H4 (cell line): ENCODE measurements around the gene HOXD4. TPM values are rescaled to one million over a fixed set of nuclear protein-coding genes. Genes with fewer than 3 reads are reported as not detected.

Experiments used
- DNase-seq: peaks from one replicate; pipeline ENCODE4 v3.0.0-alpha.2; 2015; ENCODE audit warnings: low spot score
- total RNA-seq: library from RNA; depleted of rRNA; stranded (reverse); fragments of >200 nt; shearing (Covaris generic); gene quantifications from 2 replicates; pipeline ENCODE4 v1.2.3, GENCODE V29; 2014

The HOXD4 gene
- total RNA-seq, 1 experiment from 2014 or later, result not detected

DNA sequence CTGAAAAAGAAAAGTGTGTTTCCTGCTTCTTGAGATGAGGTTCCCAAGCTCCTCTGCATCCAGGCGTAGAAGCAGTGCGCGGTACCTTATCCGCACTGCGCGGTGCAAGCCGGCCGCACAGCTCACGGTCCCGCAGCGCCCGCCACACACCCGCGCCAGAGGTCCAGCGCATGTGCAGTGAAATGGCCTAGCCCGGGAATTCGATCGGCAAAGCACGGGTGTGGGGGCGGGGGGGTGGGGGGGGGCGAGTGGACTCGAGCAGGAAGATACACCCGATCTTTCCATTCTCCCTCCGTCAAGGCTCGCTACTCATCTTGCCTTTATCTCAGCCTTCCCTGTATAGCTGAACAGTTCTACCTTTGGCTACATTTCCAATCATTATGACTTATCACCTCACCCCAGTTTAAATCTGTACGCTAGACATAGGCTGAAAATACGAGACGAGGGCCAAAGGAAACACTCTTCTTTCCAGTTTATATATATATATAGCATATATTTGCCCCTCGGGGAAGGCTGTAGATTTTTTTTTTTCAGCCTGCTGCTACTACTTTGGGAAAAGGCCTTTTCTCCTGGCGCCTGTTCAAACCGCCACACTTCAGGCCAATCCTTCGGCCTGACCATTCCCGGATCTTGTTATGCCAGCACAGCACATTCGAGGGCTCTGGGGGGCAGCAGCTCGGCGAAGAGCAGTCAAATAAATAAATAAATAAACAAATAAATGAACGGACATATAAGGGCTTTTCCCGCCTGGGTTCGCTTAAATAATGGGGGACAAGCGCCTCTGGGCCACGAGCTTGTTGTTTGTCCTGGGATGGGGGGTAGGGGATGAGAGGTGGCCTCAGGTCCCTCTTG, 11.5 kb upstream of the HOXD4 start:
- DNase-seq, result no peak

DNA sequence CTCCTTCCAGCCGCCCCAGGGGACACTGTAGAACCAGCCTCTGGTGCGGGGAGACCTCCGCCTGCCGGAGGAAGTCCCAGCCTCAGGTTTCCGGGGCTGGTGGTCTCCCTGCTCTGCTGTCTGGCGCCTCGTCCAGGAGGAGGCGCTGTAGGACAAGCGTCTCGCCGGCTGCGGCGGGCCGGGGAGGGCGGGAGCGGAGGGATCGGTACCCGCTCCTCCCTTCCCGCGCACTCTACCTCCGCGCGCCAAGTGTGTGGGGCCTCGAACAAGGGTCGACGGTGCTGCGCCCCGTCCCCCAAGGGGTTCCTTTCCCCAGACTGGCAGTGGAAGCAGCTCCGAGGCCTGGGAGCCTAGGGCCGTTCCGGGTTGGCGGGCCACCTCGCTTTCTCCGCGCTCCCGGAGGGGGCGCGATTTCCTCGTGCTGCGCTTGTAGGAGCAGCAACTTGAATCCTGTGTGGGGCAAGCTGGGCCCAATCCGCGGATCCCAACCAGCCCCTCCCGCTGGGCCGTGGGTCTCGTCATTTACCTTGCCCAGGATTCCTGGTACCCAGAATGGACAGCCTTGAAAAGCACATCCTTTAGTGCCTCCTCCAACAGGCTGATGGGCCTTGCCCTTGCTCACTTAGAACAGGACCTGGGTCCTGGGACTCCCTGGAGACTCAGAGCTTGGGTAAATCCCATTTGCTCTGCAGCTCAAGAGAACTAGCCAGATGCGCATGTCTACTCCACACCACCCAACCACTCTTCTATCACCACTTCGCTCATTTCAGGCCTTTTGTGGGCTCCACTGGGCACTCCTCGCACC, 10.6 kb upstream of the HOXD4 start:
- DNase-seq, result peak; percentile 67

DNA sequence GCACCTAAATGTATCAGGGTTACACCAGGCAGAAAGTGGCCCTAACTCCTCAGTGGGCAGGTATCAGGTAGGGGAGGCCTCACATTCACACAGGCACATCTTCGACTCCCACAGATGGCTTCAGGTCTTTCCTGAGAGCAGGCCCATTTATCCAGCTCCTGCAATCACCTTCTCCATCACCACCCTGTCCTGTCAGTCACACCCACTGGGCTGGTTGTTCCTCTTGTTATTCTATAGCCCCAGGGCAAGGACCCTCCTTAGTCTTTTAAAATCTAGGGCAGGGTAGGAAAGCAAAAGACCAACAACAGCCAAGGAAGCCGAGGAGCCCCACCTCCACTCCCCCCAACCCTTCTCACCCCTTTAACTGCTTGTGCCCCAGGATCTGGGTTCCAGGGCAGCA, 9.1 kb upstream of the HOXD4 start:
- no peak for DNase-seq

DNA sequence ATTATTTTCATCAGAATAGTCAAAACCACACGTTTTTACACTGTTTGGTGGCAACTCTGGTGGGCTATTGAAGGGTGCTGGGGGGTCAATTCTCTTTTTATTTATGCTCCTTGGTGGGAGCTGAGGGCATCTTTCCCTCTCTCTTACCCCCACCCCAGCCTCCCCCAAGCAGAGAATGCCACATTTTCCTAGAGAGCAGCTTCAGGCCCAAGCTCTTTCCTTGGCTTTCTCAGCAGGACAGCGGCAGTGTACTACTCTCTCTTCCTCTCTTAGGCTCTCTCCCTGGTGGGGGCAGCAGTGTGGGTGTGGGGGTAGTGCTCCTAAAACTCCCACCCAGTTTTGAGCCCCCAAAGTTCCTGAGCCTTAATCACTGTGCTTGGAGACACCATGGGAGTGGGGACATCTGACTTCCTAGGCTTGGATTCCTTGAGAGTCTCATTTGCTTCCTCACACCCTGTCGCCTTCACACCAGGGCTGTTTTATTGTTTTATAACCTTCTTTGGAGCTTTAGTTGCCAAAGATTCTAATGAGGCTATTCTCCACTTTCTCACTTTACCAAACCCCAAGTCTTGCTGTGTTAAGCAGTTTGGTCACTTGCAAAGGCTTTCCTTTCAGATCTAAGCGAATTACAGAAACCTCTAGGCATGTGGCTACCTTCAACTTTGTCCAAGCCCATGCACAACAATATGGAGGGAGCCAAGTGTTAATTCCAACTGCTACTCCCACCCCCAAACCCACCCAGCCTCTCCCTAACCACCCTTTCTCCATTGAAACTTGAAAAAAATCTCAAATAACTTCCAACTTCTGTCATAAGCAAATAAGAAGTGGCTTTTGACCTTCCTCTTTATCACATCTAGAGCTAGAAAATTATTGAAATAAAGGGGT, 6.0 kb upstream of the HOXD4 start:
- no peak for DNase-seq

DNA sequence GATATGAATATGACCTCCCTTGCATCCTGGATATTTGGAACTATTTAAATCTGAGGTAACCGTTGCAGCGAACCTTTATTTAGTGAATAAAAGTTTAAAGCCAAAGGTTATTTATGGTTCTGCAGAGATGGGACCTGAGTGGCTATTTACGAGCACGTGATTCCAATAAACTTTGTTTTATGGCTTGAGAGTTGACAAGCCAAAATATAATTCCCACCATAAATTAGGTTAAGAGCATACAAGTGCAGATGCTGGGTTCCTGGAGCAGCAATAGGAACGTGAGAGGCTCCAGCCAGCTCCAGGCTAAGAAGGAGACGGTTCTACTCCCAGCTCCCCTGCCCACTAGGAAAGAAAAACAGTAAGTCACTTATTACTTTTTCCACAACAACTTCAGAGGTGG, 5.2 kb upstream of the HOXD4 start:
- DNase-seq, result no peak

DNA sequence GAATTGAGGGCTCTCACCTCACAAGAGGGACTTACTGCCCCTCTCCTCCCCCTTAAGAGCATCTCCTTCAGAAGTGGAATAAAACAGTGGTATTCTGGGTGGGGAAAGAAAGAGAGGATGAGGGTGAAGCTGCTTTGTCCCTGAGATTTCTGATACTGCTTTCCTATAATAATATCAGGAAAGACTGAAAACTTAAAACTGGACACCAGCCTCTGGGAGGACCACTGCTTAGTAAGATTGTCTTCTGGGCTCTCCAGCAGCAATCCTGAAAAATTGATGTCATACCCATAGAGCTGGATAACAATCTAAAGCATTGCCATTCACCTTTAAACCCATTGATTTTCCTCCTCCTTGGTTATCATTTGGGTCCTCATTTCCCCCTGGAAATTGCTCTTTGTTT, 4.7 kb upstream of the HOXD4 start:
- DNase-seq, result no peak

DNA sequence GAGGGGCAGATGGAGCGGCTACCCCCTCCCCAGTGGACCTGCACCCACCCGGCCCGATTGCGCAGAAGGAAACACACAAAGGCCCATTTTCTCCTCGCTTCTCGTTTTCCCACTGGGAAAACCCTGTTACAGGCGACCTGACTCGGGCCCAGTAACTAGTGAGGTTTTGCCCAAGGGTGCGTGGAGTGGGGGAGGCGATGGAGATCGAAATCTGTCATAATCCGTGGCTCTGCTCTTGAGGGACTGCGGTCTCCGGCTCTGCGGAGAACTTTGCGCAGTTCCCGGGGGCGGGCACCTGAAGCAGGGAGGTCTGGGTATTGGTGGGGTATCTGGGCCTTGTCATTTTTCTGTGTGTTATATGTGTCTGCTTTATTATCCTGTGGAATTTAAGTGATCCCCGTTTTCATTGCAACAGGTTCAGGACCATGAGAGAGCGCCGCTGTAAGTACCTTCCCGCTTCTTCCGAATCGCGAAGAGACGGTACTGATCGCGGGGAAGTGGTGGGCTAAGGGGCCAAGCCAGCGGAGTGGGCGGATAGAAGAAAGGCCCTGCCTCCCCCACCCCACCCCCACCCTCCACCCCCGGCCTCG, 4.0 kb upstream of the HOXD4 start:
- DNase-seq, result no peak

DNA sequence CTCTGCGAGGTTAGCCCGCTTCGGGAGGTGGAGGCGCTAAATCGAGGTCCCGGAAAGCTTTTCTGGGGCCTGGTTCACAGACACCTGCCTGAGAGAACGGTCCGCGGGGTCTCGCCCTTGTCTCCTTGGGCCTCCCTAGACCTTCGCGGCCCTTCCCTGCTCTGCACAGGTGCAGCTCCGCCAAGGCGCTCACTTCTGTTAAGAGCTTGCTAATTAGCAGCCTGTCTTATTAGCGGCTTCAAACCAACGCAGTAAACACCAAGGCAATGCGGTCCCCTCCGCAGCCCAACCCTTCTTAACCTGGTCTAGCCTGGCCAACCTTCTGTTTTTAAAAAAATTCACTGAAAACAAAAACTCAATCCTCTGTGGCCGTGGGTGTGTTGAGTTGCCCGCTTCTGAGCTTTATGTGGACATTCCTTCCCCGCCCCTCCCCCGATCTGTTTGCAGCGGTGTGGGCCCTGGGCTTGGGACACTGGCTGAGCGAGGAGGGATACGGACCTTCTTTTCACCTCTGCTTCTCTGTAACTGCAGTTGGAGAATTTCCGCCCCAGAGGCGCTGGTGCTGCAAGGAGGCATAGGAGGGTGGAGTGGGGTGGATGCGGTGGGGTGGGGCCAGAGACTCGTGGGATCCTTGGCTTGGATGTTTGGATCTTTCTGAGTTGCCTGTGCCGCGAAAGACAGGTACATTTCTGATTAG, 3.4 kb upstream of the HOXD4 start:
- no peak for DNase-seq

DNA sequence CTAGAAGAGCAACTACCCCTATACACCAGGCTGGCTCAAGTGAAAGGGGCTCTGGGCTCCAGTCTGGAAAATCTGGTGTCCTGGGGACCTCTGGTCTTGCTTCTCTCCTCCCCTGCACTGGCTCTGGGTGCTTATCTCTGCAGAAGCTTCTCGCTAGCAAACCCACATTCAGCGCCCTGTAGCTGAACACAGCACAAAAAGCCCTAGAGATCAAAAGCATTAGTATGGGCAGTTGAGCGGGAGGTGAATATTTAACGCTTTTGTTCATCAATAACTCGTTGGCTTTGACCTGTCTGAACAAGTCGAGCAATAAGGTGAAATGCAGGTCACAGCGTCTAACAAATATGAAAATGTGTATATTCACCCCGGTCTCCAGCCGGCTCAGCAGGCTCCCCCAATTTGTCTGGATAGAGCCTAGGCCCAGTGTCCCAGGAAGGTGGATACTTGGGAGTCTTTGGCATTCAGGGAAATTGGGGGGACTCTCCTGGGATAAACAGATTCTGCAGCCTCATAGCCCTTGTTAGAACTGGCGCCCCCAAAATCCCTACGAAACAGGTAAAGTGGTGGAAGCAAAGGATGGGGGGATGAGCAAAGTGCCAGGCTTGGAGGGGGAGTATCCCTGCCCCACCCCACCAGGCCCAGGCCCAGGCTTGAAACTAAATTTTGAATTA, 2.5 kb upstream of the HOXD4 start:
- no peak for DNase-seq

DNA sequence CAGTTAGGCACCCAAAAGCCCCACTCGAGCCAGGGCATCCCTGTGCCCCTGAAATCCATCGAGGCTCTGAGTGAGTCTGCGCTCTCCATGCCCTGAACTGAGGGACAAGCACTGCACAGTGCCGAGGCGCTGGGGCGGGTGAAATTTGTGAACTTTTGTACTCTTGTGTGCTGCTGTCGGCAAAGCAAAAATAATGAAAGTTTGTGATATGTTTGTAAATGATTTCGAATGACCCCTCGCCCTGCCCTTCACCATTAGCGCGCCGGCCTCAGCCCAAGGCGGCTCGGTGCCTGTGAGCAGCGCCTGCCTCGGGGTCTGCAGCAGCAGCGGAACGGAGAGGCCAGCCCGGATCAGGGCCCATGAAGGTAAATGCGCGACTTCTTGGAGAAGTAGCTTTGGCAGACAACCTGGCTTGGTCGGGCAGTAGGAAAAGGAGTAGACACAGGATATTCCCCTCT, 1.8 kb upstream of the HOXD4 start:
- DNase-seq, result no peak

DNA sequence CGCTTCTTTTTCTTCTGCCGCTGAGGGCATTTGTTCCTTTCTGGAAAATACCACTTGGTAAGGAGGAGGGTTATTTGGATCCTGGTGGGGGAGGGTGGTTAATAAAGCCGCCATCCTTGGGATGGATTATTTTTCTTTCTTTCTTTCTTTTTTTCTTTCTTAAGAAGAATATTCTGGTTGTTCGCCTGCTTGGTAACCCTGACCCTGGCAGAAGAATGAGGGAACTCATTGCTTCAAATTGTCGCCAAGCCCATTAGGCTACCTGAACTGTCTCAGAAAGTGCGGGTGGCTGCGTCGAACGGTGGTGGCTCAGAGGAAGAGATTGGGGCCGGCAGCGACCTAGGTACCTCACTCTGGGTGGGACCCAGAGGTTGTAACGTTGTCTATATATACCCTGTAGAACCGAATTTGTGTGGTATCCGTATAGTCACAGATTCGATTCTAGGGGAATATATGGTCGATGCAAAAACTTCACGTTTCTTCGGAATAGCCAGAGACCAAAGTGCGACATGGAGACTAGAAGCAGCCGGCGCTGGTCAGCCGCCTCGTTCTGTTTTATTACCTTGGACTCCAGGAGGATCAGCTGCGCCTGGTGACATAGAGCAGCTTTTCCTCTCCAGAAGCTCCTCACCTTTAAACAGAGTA, 1.3 kb upstream of the HOXD4 start:
- no peak for DNase-seq

DNA sequence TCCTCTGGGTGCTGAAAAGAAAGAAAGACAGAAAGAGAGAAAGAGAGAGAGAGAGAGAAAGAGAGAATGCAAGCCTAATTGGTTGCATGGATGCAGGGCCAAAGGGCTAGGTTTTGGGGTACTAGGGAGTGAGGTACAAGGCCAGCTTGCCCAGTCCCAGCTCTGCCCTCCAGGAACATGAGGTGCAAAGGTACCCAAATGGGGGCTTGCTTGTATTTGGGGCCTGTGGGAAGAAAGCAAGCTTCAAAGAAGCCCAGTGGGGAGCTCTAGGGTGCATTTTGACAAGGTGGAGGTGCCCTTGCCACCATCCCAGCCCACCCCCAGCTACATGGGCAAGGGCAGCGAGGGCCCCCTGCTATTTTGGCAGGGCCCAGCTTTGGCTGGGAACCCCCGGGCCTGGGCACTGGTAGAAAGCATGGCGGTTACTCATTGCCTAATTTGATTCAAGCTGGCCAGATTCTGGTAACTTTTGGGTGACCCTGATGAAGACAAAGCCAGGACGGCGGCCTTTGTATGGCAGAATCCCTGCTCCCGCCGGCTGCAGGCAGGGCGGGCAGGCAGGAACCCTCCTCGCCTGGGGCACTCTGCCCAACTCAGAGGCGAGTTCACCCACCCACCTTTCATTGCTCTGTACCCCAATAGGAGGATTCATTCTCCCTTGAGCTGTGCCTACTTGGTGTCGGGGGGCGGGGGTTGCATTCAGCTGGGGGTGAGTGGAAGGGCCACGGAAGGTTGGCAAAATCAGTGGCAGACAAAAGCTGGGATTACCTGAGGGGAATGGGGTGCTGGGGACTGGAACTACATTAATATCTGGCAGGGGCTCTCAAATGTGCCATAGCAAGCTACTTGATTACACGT, 537 bp upstream of the HOXD4 start:
- no peak for DNase-seq

DNA sequence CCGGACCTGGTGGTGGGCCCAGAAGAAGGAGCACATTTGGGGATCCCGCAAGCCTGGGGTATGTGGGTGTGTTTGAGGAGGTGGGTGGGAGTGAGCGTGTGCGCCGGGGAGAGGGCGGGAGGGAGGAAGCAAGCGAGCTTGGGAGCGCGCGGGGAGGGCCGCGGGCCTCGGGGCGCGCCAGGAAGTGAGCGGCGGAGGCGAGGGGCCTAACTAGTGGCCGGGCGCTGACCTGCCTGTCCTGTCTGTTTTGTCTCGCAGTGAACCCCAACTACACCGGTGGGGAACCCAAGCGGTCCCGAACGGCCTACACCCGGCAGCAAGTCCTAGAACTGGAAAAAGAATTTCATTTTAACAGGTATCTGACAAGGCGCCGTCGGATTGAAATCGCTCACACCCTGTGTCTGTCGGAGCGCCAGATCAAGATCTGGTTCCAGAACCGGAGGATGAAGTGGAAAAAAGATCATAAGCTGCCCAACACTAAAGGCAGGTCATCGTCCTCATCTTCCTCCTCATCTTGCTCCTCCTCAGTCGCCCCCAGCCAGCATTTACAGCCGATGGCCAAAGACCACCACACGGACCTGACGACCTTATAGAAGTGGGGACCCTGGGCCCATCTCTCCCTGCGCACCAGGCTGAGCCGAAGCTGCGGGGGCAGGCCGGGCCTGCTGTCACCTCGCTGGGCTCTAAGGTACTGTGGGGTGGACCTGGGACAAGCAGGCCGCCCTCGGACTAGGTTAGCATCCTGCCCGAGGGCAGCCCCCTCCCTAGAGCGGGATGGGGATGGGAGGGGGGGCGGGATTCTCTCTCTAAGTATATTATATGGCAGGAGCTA, 1.2 kb downstream of the HOXD4 start:
- no peak for DNase-seq

DNA sequence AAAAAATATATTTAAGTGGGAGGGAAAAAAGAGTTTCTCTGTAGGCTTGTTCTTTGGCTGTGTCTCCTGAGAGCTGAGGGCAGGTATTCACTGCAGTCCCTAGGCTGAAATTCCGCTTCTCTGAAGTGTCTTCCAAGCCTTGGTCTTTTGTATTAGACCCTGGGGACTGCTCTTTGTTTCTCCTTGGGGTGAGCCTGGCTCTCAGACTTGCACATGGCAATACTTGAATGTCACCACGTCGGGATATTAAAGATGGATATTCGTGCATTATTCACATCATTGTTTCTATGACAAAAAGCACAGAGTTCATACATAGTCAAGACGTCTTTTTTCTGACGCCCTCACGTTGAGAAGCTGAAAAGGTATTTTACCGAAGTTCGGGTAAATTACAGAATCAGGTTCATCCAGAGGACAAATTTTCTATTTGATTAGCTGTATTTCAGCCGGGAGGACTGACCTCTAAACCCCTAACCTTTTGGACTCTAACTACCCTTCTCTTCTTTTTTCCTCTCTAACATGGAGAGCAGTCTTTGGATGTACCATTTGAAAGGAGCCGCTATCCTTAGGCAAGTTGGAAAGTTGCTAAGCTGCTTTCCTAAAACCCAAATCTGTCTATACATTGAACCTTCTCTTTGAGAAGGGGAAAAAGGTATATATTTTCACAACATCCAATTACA, 3.4 kb downstream of the HOXD4 start:
- DNase-seq, result no peak

DNA sequence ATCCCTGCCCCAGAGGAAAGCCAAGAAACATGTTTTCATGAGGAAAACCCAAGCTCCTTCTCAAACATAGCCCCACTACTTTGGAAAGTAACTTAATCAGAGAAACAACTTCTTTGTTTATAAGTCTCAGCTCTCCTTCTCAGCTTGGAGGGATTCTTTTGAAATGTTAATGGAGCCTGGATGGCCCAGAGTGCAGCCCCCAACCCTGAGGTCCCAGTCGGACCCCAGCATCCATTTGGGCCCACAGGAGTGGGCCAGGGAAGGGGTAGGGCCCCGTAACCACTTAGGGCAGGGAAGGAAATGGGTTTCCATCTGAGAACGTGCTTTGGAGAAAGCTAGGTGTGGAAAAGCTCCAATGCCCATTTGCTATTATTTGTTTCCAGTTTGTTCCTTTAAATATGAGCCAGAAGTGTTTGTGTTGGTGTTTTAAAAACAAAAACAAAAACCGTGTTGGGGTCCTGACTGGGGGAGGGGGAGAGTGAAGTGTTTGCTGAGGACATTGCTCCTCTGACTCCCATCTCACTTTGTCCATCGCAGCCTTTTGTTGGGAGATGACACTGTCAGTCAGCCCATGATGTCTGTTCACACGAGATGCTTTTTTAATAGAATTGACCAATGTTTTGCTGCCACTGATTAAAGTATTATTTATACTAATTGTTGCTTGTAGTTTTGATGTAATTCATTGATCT, 4.2 kb downstream of the HOXD4 start:
- no peak for DNase-seq

DNA sequence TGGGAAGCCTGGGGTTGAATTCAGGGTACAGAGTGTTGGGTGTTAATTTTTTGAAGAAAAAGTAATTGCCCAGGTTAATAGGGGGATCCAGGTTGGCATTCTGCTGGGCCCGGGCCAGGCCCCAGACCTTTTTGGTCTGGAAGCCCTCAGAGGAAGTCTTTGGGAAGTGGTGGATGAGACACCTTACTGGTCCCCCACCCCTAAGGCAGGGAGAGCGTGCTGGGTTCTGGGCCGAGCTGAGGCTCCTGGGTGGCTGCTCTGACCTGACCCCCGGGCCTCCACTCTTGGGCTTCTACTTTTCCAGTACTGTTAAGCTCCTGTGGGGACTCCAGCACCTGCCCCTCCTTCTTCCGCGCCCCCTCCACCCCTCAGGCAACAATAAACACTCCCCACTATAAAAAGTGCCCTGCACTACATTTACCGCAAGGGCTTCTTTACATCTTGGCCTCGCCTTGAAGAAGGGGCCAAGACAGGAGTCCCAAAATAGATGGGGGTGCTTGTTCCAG, 5.0 kb downstream of the HOXD4 start:
- DNase-seq, result no peak
